Measurements from ENCODE around the gene JAGN1. TPM values are rescaled to one million over a fixed set of nuclear protein-coding genes. Genes with fewer than 3 reads are reported as not detected.
A peak's percentile ranks its signal among the peaks of the same experiment; 100 is the strongest.

JAGN1 gene
- total RNA-seq, 2 donors from 2014 or later, result 15.4 to 17.8 TPM

DNA sequence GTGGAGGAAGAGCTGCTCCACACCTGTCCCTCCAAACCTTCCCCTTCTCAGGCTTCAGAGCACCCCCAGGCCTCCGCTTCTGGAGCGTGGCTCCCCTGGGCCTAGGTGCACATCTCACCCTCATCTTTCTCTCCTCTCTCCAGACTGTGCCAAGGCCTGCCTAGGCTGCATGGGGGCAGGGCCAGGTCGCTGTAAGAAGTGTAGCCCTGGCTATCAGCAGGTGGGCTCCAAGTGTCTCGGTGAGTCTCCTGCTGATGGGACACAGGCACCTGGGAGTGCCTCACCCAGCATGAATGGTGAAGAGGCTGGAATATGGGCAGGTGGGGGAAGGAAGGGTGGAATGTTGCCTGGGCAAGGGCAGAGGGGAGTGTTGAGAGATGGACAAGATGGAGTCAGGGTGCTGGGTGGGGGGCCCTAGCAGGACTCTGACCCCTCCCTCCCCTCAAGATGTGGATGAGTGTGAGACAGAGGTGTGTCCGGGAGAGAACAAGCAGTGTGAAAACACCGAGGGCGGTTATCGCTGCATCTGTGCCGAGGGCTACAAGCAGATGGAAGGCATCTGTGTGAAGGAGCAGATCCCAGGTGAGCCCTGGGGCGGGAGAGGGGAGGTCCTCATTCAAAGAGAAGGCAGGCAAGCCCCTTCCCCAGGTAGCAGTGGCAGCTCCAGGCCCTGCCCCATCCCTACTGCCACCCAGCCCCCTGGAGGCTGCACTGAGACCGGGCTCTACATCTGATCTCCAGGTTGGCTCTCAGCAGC, 52.7 kb downstream of the JAGN1 start:
- no peaks in the 10 kb centered on the region for H3K9me3 ChIP-seq (ENCODE audit: control insufficient read depth, low read length, poor library complexity, severe bottlenecking)
- peaks cover 2% of the 10 kb centered on the region for H3K4me1 Mint-ChIP-seq
- no peaks in the 10 kb centered on the region for H3K27me3 Mint-ChIP-seq
- no peak overlapping the region for H3K4me3 Mint-ChIP-seq
- DNase-seq, result no peak
- ATAC-seq, result no peak
- peak overlapping the region; percentile 54 for H3K27ac Mint-ChIP-seq
- H3K36me3 Mint-ChIP-seq (ENCODE audit: low read depth), result no peaks in the 10 kb centered on the region

Other genes starting within 250 kb of the JAGN1 start
- gene MTMR14, start 241.1 kb upstream of the JAGN1 start, total RNA-seq, result 100 to 1,000 TPM in 1 of 2 donors, 10 to 100 TPM in 1; 79.6 to 102 TPM
- not detected for gene CPNE9, start 186.8 kb upstream of the JAGN1 start, total RNA-seq
- 10 to 100 TPM; 31.8 to 41.0 TPM for gene BRPF1, start 158.9 kb upstream of the JAGN1 start, total RNA-seq
- 10 to 100 TPM; 18.4 to 22.6 TPM for gene OGG1, start 140.7 kb upstream of the JAGN1 start, total RNA-seq
- 1 to 10 TPM; 1.9 to 2.2 TPM for gene CAMK1, start 120.7 kb upstream of the JAGN1 start, total RNA-seq
- gene TADA3, start 98.1 kb upstream of the JAGN1 start, total RNA-seq, result 10 to 100 TPM; 32.2 to 35.2 TPM
- 100 to 1,000 TPM; 155 to 192 TPM for gene ARPC4, start 97.5 kb upstream of the JAGN1 start, total RNA-seq
- 10 to 100 TPM; 87.2 to 88.7 TPM for gene TTLL3, start 80.3 kb upstream of the JAGN1 start, total RNA-seq
- 10 to 100 TPM; 19.0 to 20.8 TPM for gene RPUSD3, start 46.6 kb upstream of the JAGN1 start, total RNA-seq
- not detected for gene CIDEC, start 10.4 kb upstream of the JAGN1 start, total RNA-seq
- 10 to 100 TPM; 10.1 to 12.4 TPM for gene IL17RE, start 12.2 kb downstream of the JAGN1 start, total RNA-seq
- under 1 TPM; 0.47 to 0.92 TPM for gene IL17RC, start 26.5 kb downstream of the JAGN1 start, total RNA-seq
- gene CRELD1, start 43.2 kb downstream of the JAGN1 start, total RNA-seq, result 10 to 100 TPM; 15.5 to 20.0 TPM
- 1 to 10 TPM; 5.8 to 5.9 TPM for gene PRRT3, start 61.8 kb downstream of the JAGN1 start, total RNA-seq
- 10 to 100 TPM; 41.8 to 60.6 TPM for gene EMC3, start 96.2 kb downstream of the JAGN1 start, total RNA-seq
- gene FANCD2, start 135.8 kb downstream of the JAGN1 start, total RNA-seq, result 10 to 100 TPM; 16.6 to 20.0 TPM
- not detected for gene FANCD2OS, start 217.6 kb downstream of the JAGN1 start, total RNA-seq
- 10 to 100 TPM; 52.4 to 53.8 TPM for gene BRK1, start 225.1 kb downstream of the JAGN1 start, total RNA-seq

Measured in T-helper 17 cell (primary cell).